ENCODE data around the gene SPPL3.

The SPPL3 gene

DNA sequence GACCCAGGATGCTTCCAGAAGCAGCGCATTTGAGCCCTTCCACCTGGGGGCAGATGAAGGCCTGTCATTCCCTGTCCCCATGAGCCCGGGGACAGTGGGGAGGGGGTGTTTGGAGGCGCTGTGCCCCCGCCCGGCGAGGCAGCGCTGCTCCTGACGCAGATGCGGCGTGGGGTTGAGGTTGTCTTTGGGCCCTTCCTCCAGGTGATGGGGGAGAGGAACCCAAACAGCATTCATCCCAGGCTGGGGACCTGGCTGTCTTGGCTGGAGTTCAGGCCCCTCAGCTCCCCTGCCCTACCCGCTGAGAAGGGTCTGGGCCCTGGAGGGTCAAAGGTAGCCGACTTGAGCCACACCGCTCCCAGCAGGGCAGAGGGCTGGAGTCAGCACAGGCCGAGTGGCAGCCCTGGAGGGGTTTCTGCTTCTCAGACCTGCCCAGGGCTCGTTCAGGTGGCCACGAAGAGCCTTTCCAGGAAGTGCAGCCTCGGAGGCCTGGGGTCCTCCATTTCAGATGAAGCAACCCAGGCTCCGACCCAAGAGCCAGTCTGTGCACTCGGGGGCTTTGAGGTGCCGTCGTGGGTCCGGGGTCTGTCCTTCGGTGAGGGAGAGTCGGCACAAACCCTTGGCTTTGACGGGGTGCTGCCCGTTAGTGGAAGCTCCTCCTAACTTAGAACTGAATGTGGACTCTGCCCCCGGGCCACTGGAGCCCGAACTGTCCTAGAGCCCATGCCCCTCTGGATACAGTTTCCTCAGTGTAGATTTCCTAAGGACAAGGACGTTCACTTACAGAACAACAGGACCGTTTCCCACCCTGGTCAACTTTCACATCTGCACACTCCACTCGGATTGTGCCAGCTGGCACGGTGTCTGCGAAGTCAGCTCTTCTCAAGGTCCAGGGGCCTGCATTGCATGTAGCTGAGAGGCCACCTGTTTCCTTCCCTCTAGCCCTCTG lies 162.4 kb downstream of the SPPL3 start:
- Histone ChIP-seq H3K27me3 (ENCODE audit: control insufficient read depth, insufficient read depth, low read length) (no peaks in the 10 kb centered on the region), H3K9me3 (ENCODE audit: control insufficient read depth, low read length) (no peaks in the 10 kb centered on the region), H3K4me1 (ENCODE audit: control insufficient read depth, insufficient read depth, low read length) (no peaks in the 10 kb centered on the region), H3K4me3 (ENCODE audit: low read length) (no peak overlapping the region), H3K36me3 (ENCODE audit: control insufficient read depth, insufficient read depth, low read length) (no peaks in the 10 kb centered on the region), H3K9ac (ENCODE audit: low read length) (no peak overlapping the region)

DNA sequence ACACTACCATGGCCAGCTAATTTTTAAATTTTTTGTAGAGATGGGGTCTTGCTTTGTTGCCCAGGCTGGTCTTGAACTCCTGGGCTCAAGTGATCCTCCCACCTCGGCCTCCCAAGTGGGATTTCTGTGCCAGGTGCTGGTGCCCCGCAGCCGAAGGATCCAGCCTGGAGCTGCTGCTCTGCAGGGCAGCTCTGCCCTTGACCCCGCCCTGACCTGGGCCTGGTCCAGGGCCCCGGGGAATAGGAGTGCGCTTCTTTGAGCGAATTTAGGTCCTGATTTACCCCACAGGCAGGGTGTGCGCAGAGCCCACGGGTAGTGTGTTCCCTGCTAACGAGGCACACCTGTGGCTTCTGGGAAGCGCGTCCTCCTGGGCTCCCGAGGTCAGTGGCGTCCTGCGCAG lies 163.3 kb downstream of the SPPL3 start:
- H3K27me3 ChIP-seq (ENCODE audit: control insufficient read depth, insufficient read depth, low read length): no peaks in the 10 kb centered on the region
- H3K4me1 ChIP-seq (ENCODE audit: control insufficient read depth, insufficient read depth, low read length): no peaks in the 10 kb centered on the region
- H3K4me3 ChIP-seq (ENCODE audit: low read length): no peak overlapping the region
- H3K9ac ChIP-seq (ENCODE audit: low read length): no peak overlapping the region
- no peaks in the 10 kb centered on the region for H3K36me3 ChIP-seq (ENCODE audit: control insufficient read depth, insufficient read depth, low read length)
- H3K9me3 ChIP-seq (ENCODE audit: control insufficient read depth, low read length): no peaks in the 10 kb centered on the region

DNA sequence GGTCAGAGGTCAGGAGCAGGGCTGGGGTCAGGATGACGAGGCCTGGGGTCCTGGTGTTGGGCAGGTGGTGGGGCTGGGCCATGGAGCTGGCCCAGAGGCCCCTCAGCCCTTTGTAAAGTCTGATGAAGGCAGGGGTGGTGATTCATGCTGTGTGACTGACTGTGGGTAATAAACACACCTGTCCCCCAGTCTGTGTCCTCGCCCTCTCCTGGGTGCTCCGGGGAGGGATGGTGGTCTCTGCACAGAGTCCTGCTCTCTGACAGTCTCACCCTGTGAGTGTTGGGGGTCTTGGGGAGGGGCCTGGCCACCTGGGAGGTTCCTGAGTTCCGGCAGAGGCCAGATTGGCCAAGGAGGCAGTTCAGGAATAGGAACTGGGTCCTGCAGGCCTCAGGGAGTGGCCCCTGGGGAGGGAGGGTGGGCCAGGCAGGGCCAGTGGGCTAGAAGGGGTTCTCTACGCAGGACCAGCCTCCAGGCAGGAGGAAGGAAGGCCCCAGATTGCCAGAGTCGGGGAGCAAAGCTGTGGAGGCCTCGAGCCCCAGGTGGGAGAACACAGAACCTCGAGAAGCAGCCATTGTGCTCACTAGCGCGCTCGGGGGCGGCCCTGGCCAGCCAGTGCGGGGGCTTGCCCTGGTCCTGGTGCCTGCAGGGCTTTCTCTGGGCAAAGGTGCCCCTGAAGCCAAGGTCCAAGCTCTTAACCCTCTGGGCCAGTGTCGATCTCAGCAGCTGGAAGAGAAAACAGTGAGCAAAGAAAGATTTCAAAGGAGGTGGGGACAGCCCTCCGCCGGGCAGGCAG lies 164.1 kb downstream of the SPPL3 start:
- Histone ChIP-seq H3K27me3 (ENCODE audit: control insufficient read depth, insufficient read depth, low read length) (no peaks in the 10 kb centered on the region), H3K9ac (ENCODE audit: low read length) (no peak overlapping the region), H3K9me3 (ENCODE audit: control insufficient read depth, low read length) (no peaks in the 10 kb centered on the region), H3K4me3 (ENCODE audit: low read length) (no peak overlapping the region), H3K4me1 (ENCODE audit: control insufficient read depth, insufficient read depth, low read length) (no peaks in the 10 kb centered on the region), H3K36me3 (ENCODE audit: control insufficient read depth, insufficient read depth, low read length) (no peaks in the 10 kb centered on the region)

DNA sequence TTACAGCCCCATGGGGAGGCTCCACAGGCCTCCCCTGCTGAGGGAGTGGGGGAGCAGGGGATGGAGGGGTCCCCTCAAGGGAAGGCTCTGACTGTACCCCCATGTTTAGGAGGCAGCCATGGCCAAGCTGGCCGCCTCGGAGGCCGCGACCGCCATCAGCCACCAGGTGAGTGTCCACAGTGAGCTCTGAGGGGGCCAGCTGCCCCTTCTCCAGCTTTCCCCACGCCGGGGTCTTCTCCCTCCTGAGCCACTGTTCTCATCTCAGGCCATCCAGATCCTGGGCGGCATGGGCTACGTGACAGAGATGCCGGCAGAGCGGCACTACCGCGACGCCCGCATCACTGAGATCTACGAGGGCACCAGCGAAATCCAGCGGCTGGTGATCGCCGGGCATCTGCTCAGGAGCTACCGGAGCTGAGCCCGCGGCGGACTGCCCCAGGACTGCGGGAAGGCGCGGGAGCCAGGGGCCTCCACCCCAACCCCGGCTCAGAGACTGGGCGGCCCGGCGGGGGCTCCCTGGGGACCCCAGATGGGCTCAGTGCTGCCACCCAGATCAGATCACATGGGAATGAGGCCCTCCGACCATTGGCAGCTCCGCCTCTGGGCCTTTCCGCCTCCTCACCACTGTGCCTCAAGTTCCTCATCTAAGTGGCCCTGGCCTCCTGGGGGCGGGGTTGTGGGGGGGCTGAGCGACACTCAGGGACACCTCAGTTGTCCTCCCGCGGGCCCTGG lies 165.0 kb downstream of the SPPL3 start:
- no peaks in the 10 kb centered on the region for H3K36me3 ChIP-seq (ENCODE audit: control insufficient read depth, insufficient read depth, low read length)
- no peak overlapping the region for H3K9ac ChIP-seq (ENCODE audit: low read length)
- H3K27me3 ChIP-seq (ENCODE audit: control insufficient read depth, insufficient read depth, low read length): no peaks in the 10 kb centered on the region

DNA sequence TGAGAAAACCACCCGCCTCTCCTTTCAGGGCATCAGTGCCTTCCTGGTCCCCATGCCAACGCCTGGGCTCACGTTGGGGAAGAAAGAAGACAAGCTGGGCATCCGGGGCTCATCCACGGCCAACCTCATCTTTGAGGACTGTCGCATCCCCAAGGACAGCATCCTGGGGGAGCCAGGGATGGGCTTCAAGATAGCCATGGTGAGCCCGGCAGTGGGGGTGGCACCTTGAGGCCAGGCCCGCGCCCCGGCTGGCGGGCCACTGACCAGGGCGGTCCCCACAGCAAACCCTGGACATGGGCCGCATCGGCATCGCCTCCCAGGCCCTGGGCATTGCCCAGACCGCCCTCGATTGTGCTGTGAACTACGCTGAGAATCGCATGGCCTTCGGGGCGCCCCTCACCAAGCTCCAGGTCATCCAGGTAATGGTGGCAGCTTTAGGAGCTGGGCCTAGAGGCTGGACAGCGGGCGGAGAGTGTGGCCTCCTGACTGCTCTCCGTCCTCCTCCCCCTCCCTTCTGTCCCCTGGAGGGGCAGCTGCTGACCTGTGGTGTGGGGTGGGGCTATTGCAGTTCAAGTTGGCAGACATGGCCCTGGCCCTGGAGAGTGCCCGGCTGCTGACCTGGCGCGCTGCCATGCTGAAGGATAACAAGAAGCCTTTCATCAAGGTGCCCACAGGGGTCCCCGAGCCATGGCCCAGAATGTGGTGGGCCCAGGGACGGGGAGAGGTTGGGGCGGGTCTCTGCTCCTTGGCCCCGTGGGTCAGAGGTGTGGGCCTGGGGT lies 165.7 kb downstream of the SPPL3 start:
- H3K9ac ChIP-seq (ENCODE audit: low read length): no peak overlapping the region
- H3K36me3 ChIP-seq (ENCODE audit: control insufficient read depth, insufficient read depth, low read length): no peaks in the 10 kb centered on the region
- H3K4me1 ChIP-seq (ENCODE audit: control insufficient read depth, insufficient read depth, low read length): no peaks in the 10 kb centered on the region
- no peaks in the 10 kb centered on the region for H3K9me3 ChIP-seq (ENCODE audit: control insufficient read depth, low read length)
- H3K4me3 ChIP-seq (ENCODE audit: low read length): no peak overlapping the region
- no peaks in the 10 kb centered on the region for H3K27me3 ChIP-seq (ENCODE audit: control insufficient read depth, insufficient read depth, low read length)

More for the DNA sequence above, 165.0 kb downstream of the SPPL3 start:
- no peak overlapping the region for H3K4me3 ChIP-seq (ENCODE audit: low read length)
- H3K9me3 ChIP-seq (ENCODE audit: control insufficient read depth, low read length): no peaks in the 10 kb centered on the region
- H3K4me1 ChIP-seq (ENCODE audit: control insufficient read depth, insufficient read depth, low read length): no peaks in the 10 kb centered on the region

DNA sequence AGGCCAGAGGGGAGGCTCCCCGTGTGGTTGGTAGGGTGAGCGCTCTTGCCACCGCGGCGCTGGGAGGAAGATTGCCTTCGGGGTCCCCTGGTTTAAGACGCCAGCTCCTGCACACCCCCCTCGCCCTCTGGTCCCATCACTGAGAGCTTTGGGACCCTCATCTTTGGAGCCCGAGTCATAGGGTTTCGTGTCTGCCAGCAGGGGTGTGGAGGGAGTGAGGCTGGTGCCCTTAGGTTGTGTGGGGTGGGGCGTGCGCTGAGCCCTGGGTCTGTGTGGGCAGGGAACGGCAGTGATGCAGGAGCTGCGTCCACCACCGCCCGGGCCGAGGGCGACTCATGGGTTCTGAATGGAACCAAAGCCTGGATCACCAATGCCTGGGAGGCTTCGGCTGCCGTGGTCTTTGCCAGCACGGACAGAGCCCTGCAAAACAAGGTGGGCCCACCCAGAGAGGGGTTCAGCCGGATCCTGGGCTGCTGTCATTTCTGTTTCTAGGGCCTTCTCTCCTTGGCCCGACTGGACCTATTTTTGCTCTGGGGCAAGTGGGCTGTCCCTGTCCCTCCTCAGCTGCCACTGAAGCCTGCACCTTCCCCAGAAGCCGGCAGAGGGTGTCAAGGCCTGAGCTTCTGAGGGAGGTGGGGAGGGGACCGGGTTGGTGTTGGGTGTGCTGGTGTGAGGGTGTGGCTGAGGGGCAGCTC lies 166.5 kb downstream of the SPPL3 start:
- no peaks in the 10 kb centered on the region for H3K27me3 ChIP-seq (ENCODE audit: control insufficient read depth, insufficient read depth, low read length)
- H3K9me3 ChIP-seq (ENCODE audit: control insufficient read depth, low read length): no peaks in the 10 kb centered on the region
- H3K4me1 ChIP-seq (ENCODE audit: control insufficient read depth, insufficient read depth, low read length): no peaks in the 10 kb centered on the region
- H3K9ac ChIP-seq (ENCODE audit: low read length): no peak overlapping the region
- H3K4me3 ChIP-seq (ENCODE audit: low read length): no peak overlapping the region
- no peaks in the 10 kb centered on the region for H3K36me3 ChIP-seq (ENCODE audit: control insufficient read depth, insufficient read depth, low read length)

DNA sequence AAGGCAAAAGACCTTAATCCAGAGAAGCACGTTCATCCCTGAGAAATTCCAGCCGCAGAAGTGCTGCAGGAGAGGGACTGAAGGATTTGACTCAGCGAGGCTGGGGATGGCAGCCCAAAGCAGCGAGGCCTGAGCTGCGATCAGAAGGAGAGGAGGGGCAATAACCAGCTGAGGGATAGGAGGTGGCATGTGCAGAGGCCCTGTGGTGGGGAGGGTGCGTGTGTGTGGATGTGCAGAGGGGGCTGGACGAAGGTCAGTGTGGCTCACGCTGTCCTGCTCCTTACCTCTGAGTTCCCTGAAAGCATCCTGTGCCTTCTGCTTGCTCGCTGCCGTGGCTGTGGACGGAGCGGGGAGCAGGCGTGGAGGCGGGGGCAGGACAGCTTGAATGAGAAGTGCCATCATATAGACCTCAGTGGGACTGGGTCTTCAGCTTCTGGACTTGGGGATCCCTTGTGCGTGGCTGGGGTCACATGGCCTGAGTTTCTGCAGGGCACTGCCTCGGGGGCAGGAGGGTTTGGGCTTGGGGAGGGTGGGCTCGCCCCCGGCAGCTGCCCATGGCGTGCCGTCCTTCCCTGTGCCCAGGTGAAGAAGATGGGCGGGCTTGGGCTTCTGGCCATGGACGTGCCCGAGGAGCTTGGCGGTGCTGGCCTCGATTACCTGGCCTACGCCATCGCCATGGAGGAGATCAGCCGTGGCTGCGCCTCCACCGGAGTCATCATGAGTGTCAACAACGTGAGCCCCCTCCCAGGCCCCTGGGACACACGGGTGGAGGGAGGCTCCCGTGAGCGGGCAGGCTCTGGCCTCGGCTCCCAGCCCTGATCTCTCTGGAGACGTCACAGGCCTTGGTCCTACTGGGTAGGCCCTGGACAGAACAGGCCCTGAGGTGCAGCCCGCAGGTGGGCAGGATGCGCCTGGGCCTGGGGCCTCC lies 167.5 kb downstream of the SPPL3 start:
- no peak overlapping the region for H3K9ac ChIP-seq (ENCODE audit: low read length)

DNA sequence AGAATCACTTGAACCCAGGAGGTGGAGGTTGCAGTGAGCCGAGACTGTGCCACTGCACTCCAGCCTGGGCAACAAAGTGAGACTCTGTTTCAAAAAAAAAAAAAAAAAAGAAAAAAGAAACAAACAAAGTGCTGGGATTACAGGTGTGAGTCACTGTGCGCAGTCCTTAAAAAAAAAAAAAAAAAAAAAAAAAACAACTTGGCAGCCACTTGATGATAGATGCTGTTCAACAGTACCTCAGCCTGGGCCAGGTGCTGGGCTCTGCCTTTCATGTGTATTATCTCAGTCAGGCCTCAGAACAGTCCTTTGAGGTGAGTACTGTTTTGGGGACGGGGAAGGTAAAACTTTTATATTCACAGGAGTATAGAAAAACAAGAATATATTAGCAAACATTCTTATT lies 169.0 kb downstream of the SPPL3 start:
- Histone ChIP-seq H3K9ac (ENCODE audit: low read length) (no peak overlapping the region), H3K36me3 (ENCODE audit: control insufficient read depth, insufficient read depth, low read length) (no peaks in the 10 kb centered on the region), H3K27me3 (ENCODE audit: control insufficient read depth, insufficient read depth, low read length) (no peaks in the 10 kb centered on the region), H3K9me3 (ENCODE audit: control insufficient read depth, low read length) (no peaks in the 10 kb centered on the region), H3K4me1 (ENCODE audit: control insufficient read depth, insufficient read depth, low read length) (no peaks in the 10 kb centered on the region), H3K4me3 (ENCODE audit: low read length) (no peak overlapping the region)

More for the DNA sequence above, 167.5 kb downstream of the SPPL3 start:
- H3K36me3 ChIP-seq (ENCODE audit: control insufficient read depth, insufficient read depth, low read length): no peaks in the 10 kb centered on the region
- no peaks in the 10 kb centered on the region for H3K4me1 ChIP-seq (ENCODE audit: control insufficient read depth, insufficient read depth, low read length)
- no peaks in the 10 kb centered on the region for H3K27me3 ChIP-seq (ENCODE audit: control insufficient read depth, insufficient read depth, low read length)
- no peak overlapping the region for H3K4me3 ChIP-seq (ENCODE audit: low read length)
- H3K9me3 ChIP-seq (ENCODE audit: control insufficient read depth, low read length): no peaks in the 10 kb centered on the region

DNA sequence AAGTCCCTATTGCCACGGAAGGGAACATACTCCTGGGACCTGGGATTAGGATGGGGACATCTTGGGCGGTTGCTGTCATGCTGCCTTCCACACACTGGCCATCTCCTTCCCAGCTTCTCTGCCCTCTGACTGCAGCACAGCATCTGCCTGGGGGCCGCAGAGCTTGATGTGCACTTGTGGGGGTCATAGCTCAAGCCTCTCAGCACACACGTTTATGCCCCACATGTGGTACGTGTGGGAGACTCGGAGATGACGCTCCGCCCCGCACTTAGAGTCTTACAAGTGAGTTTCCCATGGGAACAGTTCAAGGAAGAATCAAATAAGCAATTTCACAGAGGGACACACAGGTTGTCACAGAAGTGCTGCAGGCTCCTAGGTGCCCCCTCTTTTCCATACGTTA lies 169.9 kb downstream of the SPPL3 start:
- no peak overlapping the region for H3K9ac ChIP-seq (ENCODE audit: low read length)
- no peak overlapping the region for H3K4me3 ChIP-seq (ENCODE audit: low read length)
- H3K27me3 ChIP-seq (ENCODE audit: control insufficient read depth, insufficient read depth, low read length): no peaks in the 10 kb centered on the region
- no peaks in the 10 kb centered on the region for H3K4me1 ChIP-seq (ENCODE audit: control insufficient read depth, insufficient read depth, low read length)
- no peaks in the 10 kb centered on the region for H3K9me3 ChIP-seq (ENCODE audit: control insufficient read depth, low read length)
- no peaks in the 10 kb centered on the region for H3K36me3 ChIP-seq (ENCODE audit: control insufficient read depth, insufficient read depth, low read length)

DNA sequence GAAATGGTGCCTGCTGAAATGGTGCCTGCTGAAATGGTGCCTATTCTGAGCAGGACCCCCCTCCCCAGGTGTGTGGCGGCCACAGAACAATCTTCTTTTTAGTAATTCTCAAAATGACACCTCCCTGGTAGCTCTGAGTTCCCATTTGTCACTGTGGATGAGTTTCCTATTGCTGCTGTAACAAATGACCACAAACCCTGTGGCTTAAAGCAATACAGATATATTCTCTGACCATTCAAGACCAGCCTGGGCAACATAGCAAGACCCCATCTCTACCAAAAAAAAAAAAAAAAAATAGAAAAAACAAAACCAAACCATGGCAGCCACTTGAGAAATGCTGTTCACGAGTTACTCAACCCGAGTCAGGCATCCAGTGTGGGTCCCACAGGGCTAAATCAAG lies 170.6 kb downstream of the SPPL3 start:
- Histone ChIP-seq H3K4me1 (ENCODE audit: control insufficient read depth, insufficient read depth, low read length) (no peaks in the 10 kb centered on the region), H3K9me3 (ENCODE audit: control insufficient read depth, low read length) (no peaks in the 10 kb centered on the region), H3K36me3 (ENCODE audit: control insufficient read depth, insufficient read depth, low read length) (no peaks in the 10 kb centered on the region), H3K27me3 (ENCODE audit: control insufficient read depth, insufficient read depth, low read length) (no peaks in the 10 kb centered on the region), H3K9ac (ENCODE audit: low read length) (no peak overlapping the region), H3K4me3 (ENCODE audit: low read length) (no peak overlapping the region)
